Measurements from ENCODE around the gene GPR3.
"Not testable (repeated sequence)": the region's sequence is repeated elsewhere in the genome, so short reads cannot be mapped to it uniquely, and the experiment has no call there.

The GPR3 gene

DNA sequence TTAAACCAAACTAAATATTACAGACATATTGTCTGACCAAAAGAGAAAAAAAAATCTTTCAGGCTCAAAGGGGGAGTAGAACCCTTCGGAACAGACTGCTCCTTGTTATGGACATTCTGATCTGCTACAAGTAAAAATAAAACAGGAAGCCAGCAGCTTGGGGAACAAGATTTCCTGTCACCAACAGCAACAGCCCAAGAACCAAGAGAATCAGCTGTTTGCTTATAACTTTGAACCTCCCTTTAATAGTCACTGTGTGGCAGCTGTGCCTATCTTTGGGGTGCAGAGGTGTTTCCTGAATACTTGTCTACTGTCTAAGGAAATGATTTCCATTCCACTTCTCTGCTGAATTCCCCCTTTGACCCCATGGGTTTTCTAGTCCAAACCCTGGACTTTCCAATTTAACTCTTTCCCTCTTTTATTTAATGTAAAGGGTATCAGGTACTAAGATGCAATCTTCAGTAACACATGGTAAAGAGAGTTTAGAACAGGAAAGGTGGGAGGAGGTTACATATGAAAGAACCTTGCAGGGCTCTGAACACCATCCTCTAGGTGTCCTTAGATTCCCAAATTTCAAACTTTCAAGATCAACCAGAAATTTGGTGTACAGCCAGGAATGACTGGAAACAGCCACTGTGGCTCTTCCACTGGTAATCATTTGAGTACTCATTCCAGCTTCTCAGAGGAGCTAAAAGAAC, 38.6 kb downstream of the GPR3 start:
- DNase-seq: peak; percentile 30

- DNase-seq: no peak
Observed at GRCh38 chr1:27431601-27431940, 39.1 kb downstream of the GPR3 start.

DNA sequence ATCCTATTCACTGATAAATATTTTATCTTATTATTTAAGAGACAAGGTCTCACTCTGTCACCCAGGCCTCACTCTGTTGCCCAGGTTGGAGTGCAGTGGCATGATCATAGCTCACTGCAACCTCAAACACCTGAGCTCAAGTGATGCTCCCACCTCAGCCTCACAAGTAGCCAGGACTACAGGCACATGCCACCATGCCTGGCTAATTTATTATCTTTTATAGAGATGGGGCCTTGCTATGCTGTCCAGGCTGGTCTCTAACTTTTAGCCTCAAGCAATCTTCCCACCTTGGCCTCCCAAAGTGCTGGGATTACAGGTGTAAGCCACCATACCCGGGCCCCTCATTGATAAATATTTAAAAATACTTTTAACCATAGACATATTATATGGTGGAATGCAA, 40.3 kb downstream of the GPR3 start:
- not testable (repeated sequence) for DNase-seq

- no peak for DNase-seq
Observed at GRCh38 chr1:27433706-27434105, 41.3 kb downstream of the GPR3 start.

DNA sequence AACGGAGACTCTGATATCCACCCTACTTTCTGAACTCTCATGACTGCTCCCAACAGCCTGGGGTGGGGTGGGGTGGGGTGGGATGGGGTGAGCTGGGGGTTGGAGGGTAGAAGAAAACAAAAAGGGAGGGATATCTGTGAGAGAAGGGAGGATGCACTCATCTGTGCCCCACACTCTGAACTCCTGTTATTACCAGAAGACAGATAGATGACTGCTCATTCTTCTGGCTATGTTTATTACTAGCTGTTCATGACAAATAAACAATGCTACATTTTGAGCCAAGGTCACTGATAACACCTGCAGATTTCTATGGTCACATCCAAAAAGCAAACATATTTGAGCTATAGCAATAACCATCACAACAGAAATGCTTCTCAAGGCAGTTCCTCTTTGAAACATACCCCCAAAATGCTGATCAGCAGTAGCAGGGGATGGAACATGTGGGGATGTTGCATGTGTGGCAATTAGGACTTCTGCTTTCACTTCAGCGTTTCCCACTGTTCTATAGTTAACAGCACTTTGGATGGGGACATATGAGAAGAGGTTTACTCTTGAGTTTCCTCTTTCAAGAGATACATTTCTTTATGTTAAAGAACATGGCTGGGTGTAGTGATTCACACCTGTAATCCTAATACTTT, 43.3 kb downstream of the GPR3 start:
- peak; percentile 50 for DNase-seq

- DNase-seq: no peak
Observed at GRCh38 chr1:27436204-27437159, 44.1 kb downstream of the GPR3 start.

GRCh38 chr1:27438621-27439061, 46.2 kb downstream of the GPR3 start:
- DNase-seq: no peak

DNA sequence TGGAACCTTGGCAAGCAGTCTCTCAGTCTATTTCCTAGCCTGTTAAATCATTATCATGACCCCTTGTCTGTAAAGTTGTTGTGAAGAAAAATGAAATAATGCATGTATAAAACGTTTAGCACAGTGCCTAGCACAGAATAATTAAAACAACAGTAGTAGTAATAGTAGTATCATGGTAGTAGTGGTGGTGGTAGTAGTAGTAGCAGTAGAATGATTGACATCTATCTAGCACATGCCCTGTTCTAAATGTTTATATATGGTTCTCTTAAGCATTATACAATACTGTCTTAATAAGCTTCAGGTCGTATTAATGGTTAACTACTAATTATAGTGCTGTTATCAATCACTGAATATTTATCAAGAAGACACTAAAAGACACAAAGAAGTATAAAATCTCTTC, 46.7 kb downstream of the GPR3 start:
- DNase-seq: no peak

DNA sequence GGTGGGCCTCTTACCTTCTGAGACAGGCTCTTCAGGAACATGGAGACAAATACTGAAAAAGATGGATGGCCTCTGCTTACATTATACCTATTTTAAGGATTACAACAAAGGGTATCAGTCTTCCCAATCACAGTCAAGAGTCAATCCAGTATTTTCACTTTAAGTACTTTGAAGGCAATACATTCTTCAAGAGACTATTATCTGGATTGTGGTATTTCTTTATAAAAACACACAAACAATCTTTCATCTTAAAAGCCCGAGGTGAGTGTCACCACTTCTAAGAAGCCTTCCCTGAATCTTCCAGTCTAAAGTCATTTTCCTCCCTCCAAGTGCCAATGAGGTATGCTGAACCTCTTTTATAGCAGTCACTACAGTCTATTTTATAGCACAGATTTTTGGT, 52.2 kb downstream of the GPR3 start:
- DNase-seq: no peak
